SKM-1 treated with dmso at 0.1 percent for 144 hours (cell line): ENCODE results near the gene TUBE1.
A peak's percentile ranks its signal among the peaks of the same experiment; 100 is the strongest.
"Not testable (repeated sequence)": the region's sequence is repeated elsewhere in the genome, so short reads cannot be mapped to it uniquely, and the experiment has no call there.

ENCODE experiments used
- DNase-seq: peaks from one replicate; lab custom pipeline; 2025; ENCODE audit not compliant: unreplicated experiment; lab: John Stamatoyannopoulos, UW

Gene TUBE1

GRCh38 chr6:112065426-112065986 is 21.8 kb downstream of the TUBE1 start:
- no peak for DNase-seq

GRCh38 chr6:112062966-112063365 is 24.3 kb downstream of the TUBE1 start:
- DNase-seq: no peak

GRCh38 chr6:112061605-112062004 is 25.7 kb downstream of the TUBE1 start:
- DNase-seq: no peak

- DNase-seq: peak; percentile 30
Observed at GRCh38 chr6:112058243-112059032, 28.8 kb downstream of the TUBE1 start.

GRCh38 chr6:112054555-112055190 is 32.6 kb downstream of the TUBE1 start:
- DNase-seq: no peak

- DNase-seq: no peak
Observed at GRCh38 chr6:112054001-112054400, 33.3 kb downstream of the TUBE1 start, which contains the start of gene CCN6. Gene CCN6 (plus strand): TSS chr6:112054104. CDS start chr6:112054358, 254 bp downstream.

GRCh38 chr6:112051251-112051740 is 36.0 kb downstream of the TUBE1 start:
- DNase-seq: not testable (repeated sequence)

GRCh38 chr6:112050429-112050828 is 36.9 kb downstream of the TUBE1 start:
- no peak for DNase-seq

GRCh38 chr6:112049996-112050395 is 37.3 kb downstream of the TUBE1 start:
- DNase-seq: no peak

GRCh38 chr6:112049026-112049799 is 38.1 kb downstream of the TUBE1 start:
- DNase-seq: no peak

- DNase-seq: not testable (repeated sequence)
Observed at GRCh38 chr6:112047523-112047922, 39.8 kb downstream of the TUBE1 start.

- DNase-seq: no peak
Observed at GRCh38 chr6:112044856-112045255, 42.4 kb downstream of the TUBE1 start.

GRCh38 chr6:112044196-112044595 is 43.1 kb downstream of the TUBE1 start:
- DNase-seq: no peak

GRCh38 chr6:112043032-112044007 is 44.0 kb downstream of the TUBE1 start:
- DNase-seq: peak; percentile 73

- DNase-seq: no peak
Observed at GRCh38 chr6:112041535-112041934, 45.7 kb downstream of the TUBE1 start.

- DNase-seq: no peak
Observed at GRCh38 chr6:112040956-112041355, 46.3 kb downstream of the TUBE1 start.

- DNase-seq: no peak
Observed at GRCh38 chr6:112039431-112039770, 47.9 kb downstream of the TUBE1 start.

GRCh38 chr6:112038756-112039430 is 48.4 kb downstream of the TUBE1 start:
- DNase-seq: no peak

- no peak for DNase-seq
Observed at GRCh38 chr6:112038268-112038667, 49.0 kb downstream of the TUBE1 start.
